HL-60 (cell line): Measurements from ENCODE around the gene TBC1D1.

Source experiments
- DNase-seq, 2 experiments: peaks; one replicate each; pipeline ENCODE4 v3.0.0-alpha.2; 2010 to 2020; ENCODE audit warnings: low read depth in 1 of 2, low spot score in 1 of 2
- H3K27ac ChIP-seq: fragments of 250-450 bp; sonication (Bioruptor Pico); replicated peaks from 2 replicates; pipeline ENCODE4 v1.5.1; 2020; ENCODE audit warnings: mild to moderate bottlenecking, moderate library complexity
- H3K27me3 ChIP-seq: fragments of 250-450 bp; sonication (Bioruptor Pico); 2 replicates; pipeline ENCODE4 v1.5.1; 2021; ENCODE audit warnings: mild to moderate bottlenecking, moderate library complexity; ENCODE audit not compliant: insufficient read depth, poor library complexity, severe bottlenecking
- H3K4me3 ChIP-seq: replicated peaks from 2 replicates; pipeline ENCODE4 v1.5.1; 2011; ENCODE audit warnings: mild to moderate bottlenecking, control low read depth, low read length; ENCODE audit not compliant: insufficient read depth
- CTCF ChIP-seq: IDR thresholded peaks from one replicate; pipeline ENCODE4 v1.5.1; 2011; ENCODE audit warnings: low read length, control low read depth, inconsistent platforms; ENCODE audit not compliant: insufficient read depth
- GABPA ChIP-seq: IDR thresholded peaks from 2 replicates; pipeline ENCODE4 v1.6.1; 2012; ENCODE audit warnings: low read depth
- POLR2AphosphoS5 ChIP-seq: IDR thresholded peaks from 2 replicates; pipeline ENCODE4 v1.6.1; 2012; ENCODE audit warnings: low read depth
- REST ChIP-seq: IDR thresholded peaks from 2 replicates; pipeline ENCODE4 v1.6.1; 2012; ENCODE audit warnings: low read depth; ENCODE audit not compliant: insufficient replicate concordance
- SPI1 ChIP-seq: IDR thresholded peaks from 2 replicates; pipeline ENCODE4 v1.6.1; 2012; ENCODE audit warnings: low read depth, mild to moderate bottlenecking, borderline replicate concordance

The TBC1D1 gene

GRCh38 chr4:38040619-38041018, 149.7 kb downstream of the TBC1D1 start:
- H3K4me3 ChIP-seq, result no peak overlapping the region
- no peaks in the 10 kb centered on the region for H3K27me3 ChIP-seq
- DNase-seq, result no peak
- H3K27ac ChIP-seq, result no peak overlapping the region
- TF ChIP-seq POLR2AphosphoS5 (no peak), GABPA (no peak), REST (no peak), SPI1 (no peak), CTCF (no peak)

GRCh38 chr4:38044060-38044459, 153.2 kb downstream of the TBC1D1 start:
- Histone ChIP-seq H3K27me3 (no peaks in the 10 kb centered on the region), H3K27ac (no peak overlapping the region), H3K4me3 (no peak overlapping the region)
- TF ChIP-seq SPI1 (no peak), GABPA (no peak), REST (no peak), CTCF (no peak), POLR2AphosphoS5 (no peak)
- no peak for DNase-seq

- DNase-seq, result no peak
- Histone ChIP-seq H3K4me3 (no peak overlapping the region), H3K27ac (no peak overlapping the region), H3K27me3 (no peaks in the 10 kb centered on the region)
- TF ChIP-seq GABPA (no peak), REST (no peak)
These were observed 154.6 kb downstream of the TBC1D1 start for GRCh38 chr4:38045289-38045988.
